Chondrocyte (in vitro differentiated cells): Measurements from ENCODE around the gene THRB. TPM values are rescaled to one million over a fixed set of nuclear protein-coding genes. Genes with fewer than 3 reads are reported as not detected.

Experiments used
- DNase-seq: peaks from one replicate; pipeline ENCODE4 v3.0.0; 2021; ENCODE audit warnings: mixed read lengths, low spot score
- H3K27ac Mint-ChIP-seq: one replicate; pipeline ENCODE4 v1.8.0; 2021; ENCODE audit warnings: mild to moderate bottlenecking, moderate library complexity, mixed read lengths; ENCODE audit not compliant: unreplicated experiment
- H3K27me3 Mint-ChIP-seq: 2 replicates; pipeline ENCODE4 v1.8.0; 2021; ENCODE audit warnings: low read depth, mixed read lengths
- H3K36me3 Mint-ChIP-seq: 2 replicates; pipeline ENCODE4 v1.8.0; 2021; ENCODE audit warnings: low read depth, mixed read lengths
- H3K4me1 Mint-ChIP-seq: 2 replicates; pipeline ENCODE4 v1.8.0; 2021; ENCODE audit warnings: low read depth, mild to moderate bottlenecking, mixed read lengths
- H3K4me3 Mint-ChIP-seq: one replicate; pipeline ENCODE4 v1.8.0; 2021; ENCODE audit warnings: mild to moderate bottlenecking, moderate library complexity, mixed read lengths; ENCODE audit not compliant: unreplicated experiment
- H3K9me3 Mint-ChIP-seq: 2 replicates; pipeline ENCODE4 v1.8.0; 2021; ENCODE audit warnings: low read depth, mixed read lengths
- total RNA-seq: library from RNA; stranded (reverse); gene quantifications from 3 replicates; pipeline ENCODE4 v1.2.1, GENCODE V29; 2021
- TF ChIP-seq, protein P1 (sequence below): fragments of 200-600 bp; sonication (generic); IDR thresholded peaks from 2 replicates; pipeline ENCODE4 v1.5.0; 2021; ENCODE audit warnings: antibody characterized with exemption, mild to moderate bottlenecking, moderate library complexity

THRB gene
- total RNA-seq, 1 donor from 2014 or later: 3.8 TPM

DNA sequence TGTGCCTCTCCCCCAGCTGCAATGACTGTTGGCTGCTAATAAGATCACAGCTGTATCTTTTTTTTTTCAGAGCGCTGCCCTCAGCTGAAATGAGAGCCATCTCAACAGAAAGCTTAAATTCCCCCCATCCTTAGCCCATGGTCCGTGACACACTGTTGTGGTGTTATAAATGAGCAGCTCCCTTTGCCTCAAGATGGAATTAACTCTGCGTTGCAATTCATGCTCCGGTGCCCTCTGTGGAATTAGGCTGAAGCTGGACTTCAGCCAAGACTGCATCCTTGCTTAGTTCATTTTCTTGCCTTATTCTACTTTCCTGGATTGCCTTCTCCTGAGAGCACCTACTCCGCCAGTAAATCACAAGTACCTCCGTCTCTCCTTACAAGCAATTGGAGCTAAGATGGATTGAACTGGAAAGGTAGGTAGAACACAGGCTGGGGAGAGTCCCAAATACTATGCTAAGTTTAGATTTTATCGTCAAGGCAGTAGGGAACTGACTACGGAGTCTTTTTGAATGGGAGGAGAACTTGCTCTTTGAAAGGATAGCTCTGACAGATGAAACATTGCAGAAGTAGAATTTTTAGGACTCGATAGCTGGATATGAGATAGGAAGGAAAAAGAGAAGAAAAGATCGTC is 39.0 kb upstream of the THRB start:
- Mint-ChIP-seq H3K27ac (no peak overlapping the region), H3K27me3 (peaks cover 24% of the 10 kb centered on the region), H3K4me1 (no peaks in the 10 kb centered on the region), H3K36me3 (peaks cover 2% of the 10 kb centered on the region), H3K9me3 (no peaks in the 10 kb centered on the region), H3K4me3 (no peak overlapping the region)
- no peak for DNase-seq
- TF ChIP-seq, protein P1, sequence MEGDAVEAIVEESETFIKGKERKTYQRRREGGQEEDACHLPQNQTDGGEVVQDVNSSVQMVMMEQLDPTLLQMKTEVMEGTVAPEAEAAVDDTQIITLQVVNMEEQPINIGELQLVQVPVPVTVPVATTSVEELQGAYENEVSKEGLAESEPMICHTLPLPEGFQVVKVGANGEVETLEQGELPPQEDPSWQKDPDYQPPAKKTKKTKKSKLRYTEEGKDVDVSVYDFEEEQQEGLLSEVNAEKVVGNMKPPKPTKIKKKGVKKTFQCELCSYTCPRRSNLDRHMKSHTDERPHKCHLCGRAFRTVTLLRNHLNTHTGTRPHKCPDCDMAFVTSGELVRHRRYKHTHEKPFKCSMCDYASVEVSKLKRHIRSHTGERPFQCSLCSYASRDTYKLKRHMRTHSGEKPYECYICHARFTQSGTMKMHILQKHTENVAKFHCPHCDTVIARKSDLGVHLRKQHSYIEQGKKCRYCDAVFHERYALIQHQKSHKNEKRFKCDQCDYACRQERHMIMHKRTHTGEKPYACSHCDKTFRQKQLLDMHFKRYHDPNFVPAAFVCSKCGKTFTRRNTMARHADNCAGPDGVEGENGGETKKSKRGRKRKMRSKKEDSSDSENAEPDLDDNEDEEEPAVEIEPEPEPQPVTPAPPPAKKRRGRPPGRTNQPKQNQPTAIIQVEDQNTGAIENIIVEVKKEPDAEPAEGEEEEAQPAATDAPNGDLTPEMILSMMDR: no peak

GRCh38 chr3:24530471-24530870 is 35.8 kb upstream of the THRB start:
- H3K36me3 Mint-ChIP-seq: peaks cover 2% of the 10 kb centered on the region
- no peak for DNase-seq
- H3K9me3 Mint-ChIP-seq: no peaks in the 10 kb centered on the region
- no peaks in the 10 kb centered on the region for H3K4me1 Mint-ChIP-seq
- H3K27ac Mint-ChIP-seq: no peak overlapping the region
- no peak overlapping the region for H3K4me3 Mint-ChIP-seq
- peaks cover 18% of the 10 kb centered on the region for H3K27me3 Mint-ChIP-seq
- TF ChIP-seq, protein P1: no peak

DNA sequence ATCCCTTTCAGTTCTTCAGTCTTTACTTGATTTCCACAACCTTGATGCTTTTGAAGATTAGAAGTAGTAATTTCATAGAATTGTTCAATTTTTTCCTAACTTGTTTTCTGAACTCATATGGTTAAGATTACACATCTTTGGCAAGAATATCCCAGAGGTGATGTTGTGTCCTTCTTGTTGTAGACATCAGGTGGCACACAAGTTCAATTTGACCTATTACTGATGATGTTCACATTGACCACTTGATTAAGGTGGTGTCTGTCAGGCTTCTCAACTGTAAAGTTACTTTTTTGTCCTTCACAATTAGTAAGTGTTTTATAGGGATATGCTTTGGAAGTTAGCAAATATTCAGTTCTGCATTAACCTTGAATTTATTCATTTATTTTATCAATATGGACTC is 34.6 kb upstream of the THRB start:
- Mint-ChIP-seq H3K27ac (no peak overlapping the region), H3K4me3 (no peak overlapping the region), H3K9me3 (no peaks in the 10 kb centered on the region), H3K36me3 (peaks cover 2% of the 10 kb centered on the region), H3K27me3 (peaks cover 18% of the 10 kb centered on the region), H3K4me1 (no peaks in the 10 kb centered on the region)
- TF ChIP-seq, protein P1: no peak
- no peak for DNase-seq

DNA sequence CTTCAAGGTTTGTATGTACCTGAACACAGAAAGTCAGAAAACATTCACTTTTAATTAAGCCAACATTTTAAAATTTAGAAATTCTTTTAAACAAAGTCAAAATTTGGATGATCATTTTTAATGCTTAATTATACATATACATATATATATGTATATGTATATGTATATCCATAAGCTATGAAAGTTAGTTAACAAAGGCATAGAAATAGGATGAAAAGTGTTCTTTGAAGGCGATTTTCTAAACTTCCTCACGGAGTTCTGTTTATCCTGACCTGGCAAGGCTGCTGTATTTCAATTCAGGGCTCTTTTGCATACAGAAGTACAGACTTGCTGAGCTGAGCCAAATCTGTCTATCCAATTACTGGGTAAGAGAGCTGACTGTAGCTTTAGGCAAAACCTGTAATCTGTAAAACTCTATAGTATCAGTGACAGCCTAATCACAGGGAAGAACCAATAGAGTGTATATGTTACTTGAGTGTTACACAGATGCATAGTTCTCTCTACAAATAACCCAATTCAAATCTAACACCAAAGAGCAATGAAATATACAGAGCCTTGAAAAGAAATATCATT is 32.1 kb upstream of the THRB start:
- Mint-ChIP-seq H3K9me3 (no peaks in the 10 kb centered on the region), H3K4me1 (no peaks in the 10 kb centered on the region), H3K4me3 (no peak overlapping the region), H3K36me3 (peaks cover 2% of the 10 kb centered on the region), H3K27me3 (peaks cover 6% of the 10 kb centered on the region), H3K27ac (no peak overlapping the region)
- TF ChIP-seq, protein P1: no peak
- DNase-seq: no peak

DNA sequence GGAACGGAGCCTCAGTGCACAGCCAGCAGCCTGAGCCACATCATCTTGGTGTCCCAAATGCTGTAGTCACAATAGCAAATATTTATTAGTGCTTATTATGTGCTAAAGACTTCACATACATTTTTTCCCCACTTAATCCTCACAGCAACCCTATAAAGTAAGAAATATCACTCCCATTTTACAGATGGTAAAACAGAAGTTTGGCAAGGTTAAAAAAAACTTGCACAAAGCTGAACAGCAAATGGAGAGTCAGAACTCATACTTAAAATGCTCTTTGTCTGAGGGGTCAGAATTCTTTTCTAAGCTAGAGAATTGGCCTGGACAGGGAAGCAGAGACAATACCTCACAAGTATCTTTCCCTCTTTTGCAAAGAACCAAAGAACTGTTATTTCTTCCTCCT is 30.9 kb upstream of the THRB start:
- TF ChIP-seq, protein P1: no peak
- Mint-ChIP-seq H3K9me3 (no peaks in the 10 kb centered on the region), H3K36me3 (peaks cover 2% of the 10 kb centered on the region), H3K4me3 (no peak overlapping the region), H3K27me3 (peaks cover 6% of the 10 kb centered on the region), H3K27ac (no peak overlapping the region), H3K4me1 (peaks cover 4% of the 10 kb centered on the region)
- DNase-seq: no peak
